Neural progenitor cell (in vitro differentiated cells): Measurements from ENCODE around the gene LMAN2. TPM values are rescaled to one million over a fixed set of nuclear protein-coding genes. Genes with fewer than 3 reads are reported as not detected.

Experiments used
- DNase-seq: peaks from one replicate; pipeline ENCODE4 v3.0.0-alpha.2; 2016; ENCODE audit warnings: low spot score
- H2AFZ ChIP-seq: fragments of 200-600 bp; sonication (generic); replicated peaks from 2 replicates; pipeline ENCODE4 v1.6.1; 2016; ENCODE audit warnings: antibody characterized with exemption
- H3F3A ChIP-seq: fragments of 200-600 bp; sonication (generic); 2 replicates; pipeline ENCODE4 v1.6.1; 2016; ENCODE audit warnings: antibody characterized with exemption, low read depth
- H3K27ac ChIP-seq: fragments of 200-600 bp; sonication (generic); 2 replicates; pipeline ENCODE4 v1.5.1; 2016; ENCODE audit warnings: mild to moderate bottlenecking
- H3K27me3 ChIP-seq: fragments of 200-600 bp; sonication (generic); 2 replicates; pipeline ENCODE4 v1.6.1; 2016; ENCODE audit warnings: mild to moderate bottlenecking, moderate library complexity
- H3K36me3 ChIP-seq: fragments of 200-600 bp; sonication (generic); 2 replicates; pipeline ENCODE4 v1.5.1; 2016
- H3K4me1 ChIP-seq: fragments of 200-600 bp; sonication (generic); 2 replicates; pipeline ENCODE4 v1.6.1; 2016; ENCODE audit warnings: mixed run types
- H3K4me2 ChIP-seq: fragments of 200-600 bp; sonication (generic); 2 replicates; pipeline ENCODE4 v1.6.1; 2016
- H3K4me3 ChIP-seq: fragments of 200-600 bp; sonication (generic); 2 replicates; pipeline ENCODE4 v1.5.1; 2016
- H3K79me2 ChIP-seq: fragments of 200-600 bp; sonication (generic); 2 replicates; pipeline ENCODE4 v1.6.1; 2016; ENCODE audit warnings: low read depth
- H3K9ac ChIP-seq: fragments of 200-600 bp; sonication (generic); 2 replicates; pipeline ENCODE4 v1.6.1; 2016
- H3K9me3 ChIP-seq: fragments of 200-600 bp; sonication (generic); 2 replicates; pipeline ENCODE4 v1.5.1; 2016; ENCODE audit warnings: low read depth
- H4K20me1 ChIP-seq: fragments of 200-600 bp; sonication (generic); 2 replicates; pipeline ENCODE4 v1.6.1; 2016; ENCODE audit warnings: low read depth
- H3K27ac Mint-ChIP-seq: 3 replicates; pipeline ENCODE4 v1.8.0; 2021; ENCODE audit warnings: mixed read lengths
- H3K27me3 Mint-ChIP-seq: 2 replicates; pipeline ENCODE4 v1.8.0; 2022; ENCODE audit warnings: low read depth, mild to moderate bottlenecking, inconsistent platforms, moderate library complexity, mixed read lengths; ENCODE audit not compliant: insufficient read depth
- H3K36me3 Mint-ChIP-seq: 3 replicates; pipeline ENCODE4 v1.8.0; 2021; ENCODE audit warnings: mixed read lengths
- H3K4me1 Mint-ChIP-seq: 3 replicates; pipeline ENCODE4 v1.8.0; 2021; ENCODE audit warnings: mixed read lengths
- H3K4me3 Mint-ChIP-seq: 3 replicates; pipeline ENCODE4 v1.8.0; 2021; ENCODE audit warnings: mild to moderate bottlenecking, moderate library complexity, mixed read lengths
- H3K9me3 Mint-ChIP-seq: 3 replicates; pipeline ENCODE4 v1.8.0; 2020; ENCODE audit warnings: mixed read lengths
- CTCF ChIP-seq: fragments of 200-600 bp; sonication (generic); IDR thresholded peaks from 2 replicates; pipeline ENCODE4 v1.5.1; 2017; ENCODE audit warnings: antibody characterized with exemption, mild to moderate bottlenecking
- EZH2 ChIP-seq: fragments of 200-600 bp; sonication (generic); IDR thresholded peaks from 2 replicates; pipeline ENCODE4 v1.6.1; 2017; ENCODE audit warnings: antibody characterized with exemption, mild to moderate bottlenecking, moderate library complexity
- EZH2phosphoT487 ChIP-seq: fragments of 200-600 bp; sonication (generic); IDR thresholded peaks from 2 replicates; pipeline ENCODE4 v1.6.1; 2017; ENCODE audit warnings: antibody characterized with exemption
- total RNA-seq: library from RNA; depleted of rRNA; stranded (reverse); fragments of >200 nt; gene quantifications from 2 replicates; pipeline ENCODE4 v1.2.3, GENCODE V29; 2015; ENCODE audit warnings: low replicate concordance

The LMAN2 gene
- total RNA-seq, 1 donor from 2014 or later, result 96.5 TPM

- no peaks in the 10 kb centered on the region for H3K79me2 ChIP-seq
- TF ChIP-seq EZH2phosphoT487 (no peak), CTCF (peak; percentile 35)
- Mint-ChIP-seq H3K4me1 (peaks cover 15% of the 10 kb centered on the region), H3K27ac (no peak overlapping the region), H3K36me3 (no peaks in the 10 kb centered on the region), H3K4me3 (no peak overlapping the region), H3K9me3 (no peaks in the 10 kb centered on the region), H3K27me3 (peaks cover 18% of the 10 kb centered on the region)
- H3K4me3 ChIP-seq, result no peak overlapping the region
- no peaks in the 10 kb centered on the region for H3K9me3 ChIP-seq
- no peak overlapping the region for H3K4me2 ChIP-seq
- no peaks in the 10 kb centered on the region for H3K36me3 ChIP-seq
- no peak overlapping the region for H3K9ac ChIP-seq
- no peaks in the 10 kb centered on the region for H4K20me1 ChIP-seq
- no peak overlapping the region for H2AFZ ChIP-seq
- H3K4me1 ChIP-seq, result no peaks in the 10 kb centered on the region
- H3K27ac ChIP-seq, result no peak overlapping the region
- peaks cover 7% of the 10 kb centered on the region for H3K27me3 ChIP-seq
- H3F3A ChIP-seq, result peaks cover 4% of the 10 kb centered on the region
- DNase-seq, result peak; percentile 59
These were observed 31.1 kb upstream of the LMAN2 start for GRCh38 chr5:177382423-177383029.

GRCh38 chr5:177380805-177381126, 29.3 kb upstream of the LMAN2 start:
- H3K27me3 Mint-ChIP-seq, result peaks cover 21% of the 10 kb centered on the region
- H3K4me3 Mint-ChIP-seq, result no peak overlapping the region
- no peaks in the 10 kb centered on the region for H3K36me3 Mint-ChIP-seq
- peaks cover 15% of the 10 kb centered on the region for H3K4me1 Mint-ChIP-seq
- H3K9me3 ChIP-seq, result no peaks in the 10 kb centered on the region
- H3K9me3 Mint-ChIP-seq, result no peaks in the 10 kb centered on the region
- no peak for TF ChIP-seq EZH2phosphoT487
- TF ChIP-seq CTCF, result no peak
- no peak for TF ChIP-seq EZH2
- no peak for DNase-seq
- H3K27me3 ChIP-seq, result peaks cover 7% of the 10 kb centered on the region
- H3K4me3 ChIP-seq, result no peak overlapping the region
- H3K27ac ChIP-seq, result no peak overlapping the region
- H3K4me2 ChIP-seq, result no peak overlapping the region
- no peak overlapping the region for H3K9ac ChIP-seq
- no peak overlapping the region for H2AFZ ChIP-seq
- peaks cover 4% of the 10 kb centered on the region for H3F3A ChIP-seq
- no peaks in the 10 kb centered on the region for H4K20me1 ChIP-seq
- no peaks in the 10 kb centered on the region for H3K36me3 ChIP-seq
- no peak overlapping the region for H3K27ac Mint-ChIP-seq
- H3K4me1 ChIP-seq, result no peaks in the 10 kb centered on the region
- H3K79me2 ChIP-seq, result no peaks in the 10 kb centered on the region

- H3K9me3 ChIP-seq, result no peaks in the 10 kb centered on the region
- TF ChIP-seq CTCF, result no peak
- no peak for TF ChIP-seq EZH2phosphoT487
- no peak for TF ChIP-seq EZH2
- peaks cover 7% of the 10 kb centered on the region for H3K27me3 ChIP-seq
- Mint-ChIP-seq H3K27ac (peak overlapping the region; percentile 68), H3K4me1 (peaks cover 15% of the 10 kb centered on the region), H3K27me3 (peaks cover 14% of the 10 kb centered on the region), H3K36me3 (no peaks in the 10 kb centered on the region), H3K4me3 (no peak overlapping the region), H3K9me3 (no peaks in the 10 kb centered on the region)
- no peak overlapping the region for H3K9ac ChIP-seq
- H4K20me1 ChIP-seq, result no peaks in the 10 kb centered on the region
- no peak overlapping the region for H3K4me2 ChIP-seq
- no peaks in the 10 kb centered on the region for H3K4me1 ChIP-seq
- no peak overlapping the region for H2AFZ ChIP-seq
- no peak for DNase-seq
- H3K36me3 ChIP-seq, result no peaks in the 10 kb centered on the region
- no peak overlapping the region for H3K4me3 ChIP-seq
- H3K27ac ChIP-seq, result no peak overlapping the region
- H3K79me2 ChIP-seq, result no peaks in the 10 kb centered on the region
- peaks cover 7% of the 10 kb centered on the region for H3F3A ChIP-seq
These were observed 27.7 kb upstream of the LMAN2 start for GRCh38 chr5:177378884-177379883.
